ENCODE data around the gene NCR3LG1.
"Not testable (repeated sequence)": the region's sequence is repeated elsewhere in the genome, so short reads cannot be mapped to it uniquely, and the experiment has no call there.

NCR3LG1 gene

DNA sequence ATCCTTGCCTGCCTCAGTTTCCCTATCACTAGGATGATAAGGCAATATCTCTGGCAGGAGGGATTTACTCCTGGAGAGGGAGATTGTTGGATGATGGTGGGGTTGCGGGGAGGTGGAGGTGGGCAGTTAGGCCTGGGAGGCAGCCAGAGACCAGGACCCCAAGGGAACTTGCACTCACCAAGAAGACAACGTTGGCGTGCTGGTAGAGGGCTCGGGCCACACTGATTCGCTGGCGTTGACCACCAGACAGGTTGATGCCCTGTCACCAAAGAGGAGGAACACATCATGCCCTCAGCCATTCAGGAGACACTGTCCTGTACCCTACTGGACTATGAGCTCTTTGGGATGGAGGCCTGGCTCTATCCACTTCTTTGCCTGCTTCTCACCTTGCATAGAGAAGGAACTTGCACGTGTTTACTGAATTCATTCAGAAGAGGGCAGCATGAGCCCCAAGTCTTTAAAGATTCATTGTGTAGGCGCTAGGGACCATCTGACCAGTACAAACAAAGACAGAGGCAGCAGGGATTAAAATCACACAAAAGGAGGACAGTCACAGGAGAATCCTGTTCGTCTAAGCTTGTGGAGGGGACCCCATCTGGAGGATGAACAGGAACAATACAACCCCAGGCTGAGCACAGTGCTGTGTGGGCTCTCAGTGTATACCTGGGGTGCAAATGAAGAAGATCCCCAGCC lies 61.0 kb downstream of the NCR3LG1 start:
- no peak for DNase-seq (ENCODE audit: low spot score)

- no peak for DNase-seq (ENCODE audit: low spot score)
Observed at GRCh38 chr11:17413414-17414316, 62.1 kb downstream of the NCR3LG1 start.

- DNase-seq (ENCODE audit: low spot score) = no peak
Observed at GRCh38 chr11:17414317-17414737, 62.7 kb downstream of the NCR3LG1 start.

DNA sequence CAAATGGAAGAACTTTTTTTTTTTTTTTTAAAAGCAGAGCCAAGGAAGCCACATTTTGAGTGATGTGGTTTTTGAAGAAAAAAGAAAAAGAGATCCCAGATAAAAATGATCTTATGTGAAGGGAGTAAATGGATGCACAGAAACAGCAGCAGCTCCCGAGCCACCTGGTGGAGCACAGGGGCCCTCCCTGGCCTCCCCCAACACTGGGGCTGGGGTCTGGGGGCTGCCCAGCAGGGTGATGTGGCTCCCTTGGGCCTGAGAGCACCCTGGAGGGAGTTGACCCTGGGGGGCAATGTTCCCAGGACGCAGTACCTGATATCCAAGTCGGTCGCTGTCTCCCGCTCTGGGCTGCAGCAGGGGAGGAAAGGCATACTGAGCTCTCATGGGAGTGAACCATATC lies 63.4 kb downstream of the NCR3LG1 start:
- DNase-seq (ENCODE audit: low spot score) = no peak

- DNase-seq (ENCODE audit: low spot score) = no peak
Observed at GRCh38 chr11:17415523-17416104, 64.0 kb downstream of the NCR3LG1 start.

DNA sequence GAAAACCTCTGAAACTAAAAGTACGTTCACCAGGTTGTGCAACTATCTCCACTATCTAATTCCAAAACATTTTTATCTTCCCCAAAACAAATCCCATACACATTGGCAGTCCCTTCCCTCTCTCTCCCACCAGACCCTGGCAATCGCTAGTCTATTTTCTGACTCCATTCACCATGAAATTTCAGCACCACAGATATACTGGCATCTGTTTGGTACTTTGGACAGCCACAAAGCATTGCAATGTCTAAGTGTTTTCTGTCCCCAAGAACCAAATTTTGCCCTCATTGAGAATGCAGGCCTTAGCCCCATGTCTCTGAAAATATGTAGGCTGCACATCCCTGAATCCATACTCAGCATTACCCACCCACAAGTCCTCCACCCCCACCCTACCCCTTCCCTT lies 64.9 kb downstream of the NCR3LG1 start:
- no peak for DNase-seq (ENCODE audit: low spot score)

GRCh38 chr11:17418444-17419081 lies 67.0 kb downstream of the NCR3LG1 start:
- DNase-seq (ENCODE audit: low spot score) = no peak

DNA sequence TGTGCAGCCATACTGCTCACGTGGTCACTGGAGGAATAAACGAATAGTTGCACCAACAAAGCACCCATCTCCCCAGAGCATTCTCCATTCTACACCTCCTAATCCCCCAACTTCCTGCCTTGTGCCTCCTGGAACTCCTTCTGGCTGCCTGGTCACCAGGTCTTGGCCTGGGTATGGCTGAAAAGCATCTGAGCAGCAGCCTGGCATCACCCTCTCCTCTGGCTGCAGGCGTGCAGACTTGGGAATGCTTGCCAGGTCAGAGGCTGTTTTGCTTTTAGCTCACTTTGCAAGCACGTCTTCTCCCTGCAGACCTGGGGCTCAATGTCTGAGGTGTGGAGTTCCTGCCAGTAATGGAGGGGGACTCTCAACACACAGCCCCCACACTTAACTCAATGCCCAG lies 70.2 kb downstream of the NCR3LG1 start:
- no peak for DNase-seq (ENCODE audit: low spot score)

DNA sequence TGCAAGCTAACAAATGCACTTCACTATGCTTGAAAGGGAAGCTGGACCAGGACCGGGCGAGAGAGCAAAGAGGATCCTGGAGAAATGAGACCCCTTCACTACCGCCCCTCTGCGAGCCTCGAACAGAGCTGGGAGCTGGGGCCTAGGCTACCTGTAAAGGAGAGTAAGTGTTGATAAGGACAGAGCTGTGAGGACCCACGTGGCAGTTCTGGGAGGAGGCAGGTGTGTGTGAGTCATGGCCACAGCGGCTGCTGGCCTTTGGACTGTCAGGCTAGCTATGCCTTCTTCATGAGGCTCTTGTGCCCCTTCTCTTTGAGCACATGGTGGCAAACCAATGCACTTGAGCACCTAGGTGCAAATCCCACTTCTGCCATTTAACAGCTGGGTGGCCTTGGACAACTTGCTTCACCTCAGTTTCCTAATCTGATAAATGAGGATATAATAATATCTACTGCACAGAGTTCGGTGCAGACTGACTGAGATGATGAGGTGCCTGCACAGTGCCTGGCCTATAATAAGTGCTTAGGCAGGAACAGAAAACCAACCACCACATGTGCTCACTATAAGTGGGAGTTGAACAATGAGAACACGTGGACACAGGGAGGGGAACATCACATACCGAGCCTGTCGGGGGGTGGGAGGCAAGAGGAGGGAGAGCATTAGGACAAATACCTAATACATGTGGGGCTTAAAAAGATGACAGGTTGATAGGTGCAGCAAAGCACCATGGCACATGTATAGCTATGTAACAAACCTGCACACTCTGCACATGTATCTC lies 72.1 kb downstream of the NCR3LG1 start:
- no peak for DNase-seq (ENCODE audit: low spot score)

DNA sequence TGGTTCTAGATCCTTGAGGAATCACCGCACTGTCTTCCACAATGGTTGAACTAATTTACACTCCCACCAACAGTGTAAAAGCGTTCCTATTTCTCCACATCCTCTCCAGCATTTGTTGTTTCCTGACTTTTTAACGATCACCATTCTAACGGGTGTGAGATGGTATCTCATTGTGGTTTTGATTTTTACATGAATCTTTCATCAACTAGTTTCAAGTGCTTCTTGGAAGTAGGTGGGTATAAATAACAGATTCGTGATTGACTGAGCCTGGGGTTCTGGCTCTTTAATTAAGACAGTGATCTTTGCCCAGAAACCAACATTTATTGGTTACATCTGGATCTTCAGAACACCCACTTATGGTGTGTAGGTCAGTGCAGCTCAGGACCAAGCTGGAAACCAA lies 74.6 kb downstream of the NCR3LG1 start:
- not testable (repeated sequence) for DNase-seq (ENCODE audit: low spot score)

Measured in AG08396 (cell line).